GM23248 (cell line): ENCODE measurements around the gene PCSK5. TPM values are rescaled to one million over a fixed set of nuclear protein-coding genes. Genes with fewer than 3 reads are reported as not detected.

ENCODE experiments used
- DNase-seq: peaks from one replicate; pipeline ENCODE4 v3.0.0-alpha.2; 2015
- H2AFZ ChIP-seq: fragments of 200-600 bp; sonication (generic); 2 replicates; pipeline ENCODE4 v1.6.1; 2016; ENCODE audit warnings: antibody characterized with exemption
- H3F3A ChIP-seq: fragments of 200-600 bp; sonication (generic); 2 replicates; pipeline ENCODE4 v1.6.1; 2016; ENCODE audit warnings: mild to moderate bottlenecking, antibody characterized with exemption, mixed run types; ENCODE audit not compliant: insufficient read depth
- H3K27ac ChIP-seq: fragments of 200-600 bp; sonication (generic); 2 replicates; pipeline ENCODE4 v1.5.1; 2016; ENCODE audit warnings: mild to moderate bottlenecking
- H3K27me3 ChIP-seq: fragments of 200-600 bp; sonication (generic); replicated peaks from 2 replicates; pipeline ENCODE4 v1.6.1; 2016; ENCODE audit warnings: mild to moderate bottlenecking; ENCODE audit not compliant: insufficient read depth
- H3K36me3 ChIP-seq: fragments of 200-600 bp; sonication (generic); 2 replicates; pipeline ENCODE4 v1.6.1; 2016; ENCODE audit warnings: low read depth, mild to moderate bottlenecking
- H3K4me1 ChIP-seq: fragments of 200-600 bp; sonication (generic); 2 replicates; pipeline ENCODE4 v1.6.1; 2016; ENCODE audit warnings: mild to moderate bottlenecking; ENCODE audit not compliant: insufficient read depth
- H3K4me2 ChIP-seq: fragments of 200-600 bp; sonication (generic); one replicate; pipeline ENCODE4 v1.6.1; 2016; ENCODE audit warnings: mild to moderate bottlenecking; ENCODE audit not compliant: unreplicated experiment
- H3K4me3 ChIP-seq: fragments of 200-600 bp; sonication (generic); 2 replicates; pipeline ENCODE4 v1.5.1; 2016; ENCODE audit warnings: mild to moderate bottlenecking
- H3K79me2 ChIP-seq: fragments of 200-600 bp; sonication (generic); 2 replicates; pipeline ENCODE4 v1.6.1; 2016; ENCODE audit warnings: mild to moderate bottlenecking; ENCODE audit not compliant: insufficient read depth
- H3K9ac ChIP-seq: fragments of 200-600 bp; sonication (generic); 2 replicates; pipeline ENCODE4 v1.6.1; 2016; ENCODE audit warnings: mild to moderate bottlenecking
- H3K9me2 ChIP-seq: fragments of 200-600 bp; sonication (generic); 2 replicates; pipeline ENCODE4 v1.6.1; 2016; ENCODE audit warnings: mixed run types, mild to moderate bottlenecking, moderate library complexity; ENCODE audit not compliant: insufficient read depth
- H3K9me3 ChIP-seq: fragments of 200-600 bp; sonication (generic); one replicate; pipeline ENCODE4 v1.6.1; 2017; ENCODE audit warnings: low read depth
- H4K20me1 ChIP-seq: fragments of 200-600 bp; sonication (generic); 2 replicates; pipeline ENCODE4 v1.6.0; 2016; ENCODE audit not compliant: insufficient read depth
- EZH2 ChIP-seq: fragments of 200-600 bp; sonication (generic); IDR thresholded peaks from 2 replicates; pipeline ENCODE4 v1.6.1; 2018; ENCODE audit warnings: antibody characterized with exemption, mild to moderate bottlenecking; ENCODE audit not compliant: insufficient read depth, poor library complexity, severe bottlenecking
- EZH2phosphoT487 ChIP-seq: fragments of 200-600 bp; sonication (generic); IDR thresholded peaks from 2 replicates; pipeline ENCODE4 v1.6.1; 2018; ENCODE audit warnings: antibody characterized with exemption, moderate library complexity, mild to moderate bottlenecking, low read depth; ENCODE audit not compliant: insufficient read depth
- WGBS, 2 experiments: methylation state at CpG; one replicate each; pipeline ENCODE4 v1.1.6; 2015 to 2017; ENCODE audit warnings: low lambda C conversion rate in 2 of 2, low coverage in 1 of 2; ENCODE audit errors: missing lambda C conversion rate in 2 of 2; 5-methylcytosine and 5-hydroxymethylcytosine counted together
- in situ Hi-C: fragments of 300-500 bp; cut with MboI; formaldehyde crosslinking; loops from 2 replicates; pipeline ENCODE4 v1.15.0; 2020
- polyA plus RNA-seq: library from polyadenylated mRNA; unstranded; fragments of >200 nt; fragmentation: Nextera tagmentation; extraction: Ambion mirVana; gene quantifications from 2 replicates; pipeline ENCODE4 v1.2.1, GENCODE V29; 2016
- total RNA-seq: library from RNA; depleted of rRNA; stranded (reverse); fragments of >200 nt; shearing (Covaris generic); gene quantifications from 2 replicates; pipeline ENCODE4 v1.2.3, GENCODE V29; 2014

Gene PCSK5
- total and polyA plus RNA-seq, 2 experiments from 2014 or later, result 2.3 to 3.9 TPM

DNA sequence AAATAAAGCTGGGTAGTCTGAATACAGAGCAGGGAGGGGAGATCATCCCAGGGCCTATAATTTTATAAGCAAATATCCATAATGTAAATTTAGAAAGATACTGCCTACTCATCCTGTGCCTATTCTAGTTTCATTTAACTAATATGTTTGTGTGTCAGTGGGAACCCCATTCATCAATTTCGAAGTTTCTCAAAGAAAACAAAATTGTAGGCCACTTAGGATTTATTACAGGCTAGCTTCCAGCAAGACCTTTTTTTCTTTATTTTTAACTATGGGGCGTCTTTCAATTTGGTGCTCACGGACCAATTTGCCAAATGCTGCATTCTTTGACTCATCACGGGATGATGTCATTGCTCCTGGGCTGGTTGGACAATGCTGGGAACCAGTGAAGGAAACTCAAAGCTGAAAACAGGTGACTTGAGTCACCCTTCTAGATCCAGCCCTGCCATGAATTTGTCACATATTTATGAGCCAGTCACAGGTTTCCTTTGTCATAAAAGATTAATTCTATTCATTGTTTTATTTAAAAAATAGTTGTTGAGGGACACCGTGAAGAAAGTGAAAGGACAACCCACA lies 13.4 kb downstream of the PCSK5 start:
- no peaks in the 10 kb centered on the region for H3K79me2 ChIP-seq
- H3K9ac ChIP-seq, result no peak overlapping the region
- H3K9me3 ChIP-seq, result no peaks in the 10 kb centered on the region
- no peaks in the 10 kb centered on the region for H3K4me1 ChIP-seq
- no peak overlapping the region for H3K4me3 ChIP-seq
- peak; percentile 41 for DNase-seq
- no peaks in the 10 kb centered on the region for H3K9me2 ChIP-seq
- no peaks in the 10 kb centered on the region for H3K36me3 ChIP-seq
- H3K4me2 ChIP-seq, result no peak overlapping the region
- H3K27ac ChIP-seq, result no peak overlapping the region
- no peaks in the 10 kb centered on the region for H3F3A ChIP-seq
- 61 to 64% methylated on average over 5 of the region's 5 CpGs for WGBS, 2 experiments
- H4K20me1 ChIP-seq, result no peaks in the 10 kb centered on the region
- no peaks in the 10 kb centered on the region for H3K27me3 ChIP-seq
- in situ Hi-C loops, result no loop called here
- TF ChIP-seq EZH2, result no peak
- TF ChIP-seq EZH2phosphoT487, result no peak
- H2AFZ ChIP-seq, result no peak overlapping the region

DNA sequence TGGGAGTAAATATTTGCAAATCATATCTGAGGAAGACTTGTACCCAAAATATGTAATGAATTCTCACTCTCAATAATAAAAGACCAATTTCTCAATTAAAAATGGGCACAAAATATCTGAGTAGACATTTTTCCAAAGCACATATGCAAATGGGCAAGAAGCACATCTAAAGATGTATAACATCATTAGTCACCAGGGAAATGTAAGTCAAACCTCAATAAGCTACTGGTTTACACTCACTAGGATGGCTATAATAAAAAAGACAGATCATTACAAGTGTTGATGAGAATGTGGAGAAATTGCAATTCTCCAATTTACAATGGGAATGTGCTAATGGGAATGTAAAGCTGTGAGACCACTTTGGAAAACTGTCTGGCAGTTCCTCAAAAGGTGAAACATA lies 13.9 kb downstream of the PCSK5 start:
- H3F3A ChIP-seq, result no peaks in the 10 kb centered on the region
- no peak overlapping the region for H3K4me2 ChIP-seq
- no peak overlapping the region for H2AFZ ChIP-seq
- no peaks in the 10 kb centered on the region for H3K79me2 ChIP-seq
- in situ Hi-C loops, result no loop called here
- no peak overlapping the region for H3K27ac ChIP-seq
- H3K9me3 ChIP-seq, result no peaks in the 10 kb centered on the region
- H3K4me1 ChIP-seq, result no peaks in the 10 kb centered on the region
- H3K36me3 ChIP-seq, result no peaks in the 10 kb centered on the region
- H3K4me3 ChIP-seq, result no peak overlapping the region
- no peak for TF ChIP-seq EZH2phosphoT487
- TF ChIP-seq EZH2, result no peak
- H3K9me2 ChIP-seq, result no peaks in the 10 kb centered on the region
- DNase-seq, result no peak
- no peaks in the 10 kb centered on the region for H4K20me1 ChIP-seq
- H3K27me3 ChIP-seq, result no peaks in the 10 kb centered on the region
- no peak overlapping the region for H3K9ac ChIP-seq

DNA sequence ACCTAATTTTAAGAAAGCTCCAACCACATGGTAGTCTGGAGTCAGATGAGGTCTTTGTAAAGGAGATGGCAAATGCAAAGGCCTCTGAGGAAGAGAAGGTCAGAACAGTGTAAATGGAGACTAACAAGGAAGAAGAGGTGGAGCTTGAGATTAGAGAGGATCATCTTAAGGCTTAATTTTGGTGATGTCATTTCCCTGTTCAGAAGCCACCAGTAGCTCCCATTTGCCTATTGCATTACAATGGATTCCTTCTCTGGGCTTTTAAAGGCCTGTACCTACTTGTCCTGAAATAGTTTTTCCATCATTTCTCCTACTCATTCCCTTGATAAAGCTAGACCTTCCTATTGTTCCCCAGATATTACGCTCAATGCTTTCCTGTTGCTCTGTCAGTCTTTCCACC lies 16.1 kb downstream of the PCSK5 start:
- no peak overlapping the region for H3K4me2 ChIP-seq
- no peak overlapping the region for H2AFZ ChIP-seq
- TF ChIP-seq EZH2 (no peak), EZH2phosphoT487 (no peak)
- DNase-seq, result no peak
- no peaks in the 10 kb centered on the region for H3F3A ChIP-seq
- H3K9me2 ChIP-seq, result no peaks in the 10 kb centered on the region
- 96 to 97% methylated on average over 1 of the region's 1 CpG for WGBS, 2 experiments
- H3K9me3 ChIP-seq, result no peaks in the 10 kb centered on the region
- no peak overlapping the region for H3K4me3 ChIP-seq
- H3K79me2 ChIP-seq, result no peaks in the 10 kb centered on the region
- no peak overlapping the region for H3K27ac ChIP-seq
- H3K9ac ChIP-seq, result no peak overlapping the region
- H3K36me3 ChIP-seq, result no peaks in the 10 kb centered on the region
- H3K27me3 ChIP-seq, result no peaks in the 10 kb centered on the region
- no peaks in the 10 kb centered on the region for H4K20me1 ChIP-seq
- no peaks in the 10 kb centered on the region for H3K4me1 ChIP-seq
- in situ Hi-C loops, result no loop called here

- H3K4me3 ChIP-seq, result no peak overlapping the region
- H3K36me3 ChIP-seq, result no peaks in the 10 kb centered on the region
- H3K9ac ChIP-seq, result no peak overlapping the region
- no peak overlapping the region for H2AFZ ChIP-seq
- H3K4me2 ChIP-seq, result no peak overlapping the region
- DNase-seq, result no peak
- in situ Hi-C loops, result no loop called here
- no peak overlapping the region for H3K27ac ChIP-seq
- H3K9me3 ChIP-seq, result no peaks in the 10 kb centered on the region
- no peaks in the 10 kb centered on the region for H3K79me2 ChIP-seq
- 79 to 80% methylated on average over 3 of the region's 3 CpGs for WGBS, 2 experiments
- no peaks in the 10 kb centered on the region for H3K27me3 ChIP-seq
- TF ChIP-seq EZH2 (no peak), EZH2phosphoT487 (no peak)
- H3F3A ChIP-seq, result no peaks in the 10 kb centered on the region
- H3K9me2 ChIP-seq, result no peaks in the 10 kb centered on the region
- H3K4me1 ChIP-seq, result no peaks in the 10 kb centered on the region
- H4K20me1 ChIP-seq, result no peaks in the 10 kb centered on the region
Observed at GRCh38 chr9:75907329-75907728, 16.9 kb downstream of the PCSK5 start.

- DNase-seq, result no peak
- in situ Hi-C loops, result no loop called here
- Histone ChIP-seq H3K4me3 (no peak overlapping the region), H3K4me1 (no peaks in the 10 kb centered on the region), H3K36me3 (no peaks in the 10 kb centered on the region), H3F3A (no peaks in the 10 kb centered on the region), H3K9me3 (no peaks in the 10 kb centered on the region), H3K9ac (no peak overlapping the region), H3K9me2 (no peaks in the 10 kb centered on the region), H4K20me1 (no peaks in the 10 kb centered on the region), H3K27ac (no peak overlapping the region), H2AFZ (no peak overlapping the region), H3K79me2 (no peaks in the 10 kb centered on the region), H3K27me3 (no peaks in the 10 kb centered on the region), H3K4me2 (no peak overlapping the region)
- TF ChIP-seq EZH2 (no peak), EZH2phosphoT487 (no peak)
- WGBS, 2 experiments, result 83 to 88% methylated on average over 1 of the region's 1 CpG
Observed at GRCh38 chr9:75907923-75908322, 17.4 kb downstream of the PCSK5 start.
